Keratinocyte (primary cell): Measurements from ENCODE around the gene SIGLEC1.

Source experiments
- EZH2 ChIP-seq: IDR thresholded peaks from one replicate; pipeline ENCODE4 v1.6.1; 2012; ENCODE audit warnings: inconsistent platforms, mild to moderate bottlenecking, low read length, moderate library complexity
- TF ChIP-seq, protein P1 (sequence below), 3 experiments: IDR thresholded peaks in 1 of 3; conservative IDR thresholded peaks in 1 of 3; optimal IDR thresholded peaks in 1 of 3; 2 replicates in 2 of 3; 3 replicates in 1 of 3; pipeline versions ENCODE3 to v1.5.1; 2011; ENCODE audit warnings: low read length in 3 of 3, mild to moderate bottlenecking in 3 of 3, moderate library complexity in 2 of 3, control low read depth in 1 of 3, inconsistent platforms in 1 of 3; ENCODE audit not compliant: insufficient read depth in 2 of 3; ENCODE audit errors: extremely low read depth in 1 of 3

DNA sequence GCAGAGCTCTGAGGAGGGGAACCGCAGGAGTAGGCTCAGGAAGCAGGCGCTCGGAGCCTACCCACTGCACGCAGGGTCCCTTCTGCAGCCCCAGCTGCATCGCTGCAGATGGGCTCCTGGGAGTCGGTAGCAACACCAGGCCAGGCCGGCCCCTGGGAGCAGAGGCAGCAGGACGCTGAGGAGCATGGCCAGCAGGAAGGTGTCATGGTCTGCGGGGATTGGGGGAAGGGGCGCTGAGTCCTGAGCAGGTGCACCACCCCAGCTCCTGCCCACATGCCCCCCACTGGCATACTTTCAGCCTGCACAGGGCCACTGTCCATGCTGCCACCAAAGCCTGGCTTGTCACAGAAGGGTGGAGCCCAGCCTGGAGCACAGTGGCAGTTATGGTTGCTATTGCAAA is 41.5 kb downstream of the SIGLEC1 start:
- TF ChIP-seq, protein P1, sequence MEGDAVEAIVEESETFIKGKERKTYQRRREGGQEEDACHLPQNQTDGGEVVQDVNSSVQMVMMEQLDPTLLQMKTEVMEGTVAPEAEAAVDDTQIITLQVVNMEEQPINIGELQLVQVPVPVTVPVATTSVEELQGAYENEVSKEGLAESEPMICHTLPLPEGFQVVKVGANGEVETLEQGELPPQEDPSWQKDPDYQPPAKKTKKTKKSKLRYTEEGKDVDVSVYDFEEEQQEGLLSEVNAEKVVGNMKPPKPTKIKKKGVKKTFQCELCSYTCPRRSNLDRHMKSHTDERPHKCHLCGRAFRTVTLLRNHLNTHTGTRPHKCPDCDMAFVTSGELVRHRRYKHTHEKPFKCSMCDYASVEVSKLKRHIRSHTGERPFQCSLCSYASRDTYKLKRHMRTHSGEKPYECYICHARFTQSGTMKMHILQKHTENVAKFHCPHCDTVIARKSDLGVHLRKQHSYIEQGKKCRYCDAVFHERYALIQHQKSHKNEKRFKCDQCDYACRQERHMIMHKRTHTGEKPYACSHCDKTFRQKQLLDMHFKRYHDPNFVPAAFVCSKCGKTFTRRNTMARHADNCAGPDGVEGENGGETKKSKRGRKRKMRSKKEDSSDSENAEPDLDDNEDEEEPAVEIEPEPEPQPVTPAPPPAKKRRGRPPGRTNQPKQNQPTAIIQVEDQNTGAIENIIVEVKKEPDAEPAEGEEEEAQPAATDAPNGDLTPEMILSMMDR (optimal IDR thresholded peaks at IDR 0.05 in 1 of 3, IDR thresholded peaks at IDR 0.05 in 1 of 3, conservative IDR thresholded peaks at IDR 0.05 in 1 of 3; ENCODE audit: extremely low read depth in 1 of 3, insufficient read depth in 2 of 3, low read length in 3 of 3) = no peak
- TF ChIP-seq EZH2 = no peak
